K562 (cell line): ENCODE results near the gene KRTAP9-3.

Experiments
- CBX2 ChIP-seq: fragments of 200-600 bp; sonication (generic); IDR thresholded peaks from one replicate; pipeline ENCODE4 v1.6.1; 2012; ENCODE audit warnings: mild to moderate bottlenecking, low read length, inconsistent platforms; ENCODE audit not compliant: insufficient read depth, poor library complexity, severe bottlenecking
- ESRRA ChIP-seq: fragments of 450-650 bp; IDR thresholded peaks from 2 replicates; pipeline ENCODE4 v1.6.1; 2014; ENCODE audit warnings: low read depth, mild to moderate bottlenecking, moderate library complexity, borderline replicate concordance
- FOXJ3 ChIP-seq: sonication (generic); formaldehyde crosslinking; IDR thresholded peaks from 2 replicates; pipeline ENCODE4 v1.4.0; 2020; ENCODE audit warnings: mild to moderate bottlenecking, missing genetic modification reagents
- MEF2D ChIP-seq: conservative IDR thresholded peaks from 2 replicates; pipeline ENCODE4 v1.6.1; 2016; ENCODE audit warnings: low read depth, missing genetic modification characterization, missing compliant biosample characterization
- POLR2AphosphoS5 ChIP-seq: IDR thresholded peaks from 2 replicates; pipeline ENCODE4 v1.6.1; 2011; ENCODE audit warnings: mild to moderate bottlenecking, low read depth, low read length, moderate library complexity; ENCODE audit not compliant: control insufficient read depth, insufficient read depth
- PURB ChIP-seq: sonication (generic); formaldehyde crosslinking; IDR thresholded peaks from 2 replicates; pipeline ENCODE4 v1.9.0; 2021; ENCODE audit warnings: low read depth, mild to moderate bottlenecking, missing genetic modification reagents
- ZNF76 ChIP-seq: fragments of 250-450 bp; sonication (Bioruptor Pico); IDR thresholded peaks from 2 replicates; pipeline ENCODE4 v1.4.0; 2020; ENCODE audit warnings: mild to moderate bottlenecking, moderate library complexity, borderline replicate concordance
- TF ChIP-seq, protein P1 (sequence below), 2 experiments: fragments of 450-650 bp; formaldehyde crosslinking in 1 of 2; IDR thresholded peaks; 2 replicates each; pipeline versions ENCODE4 v1.4.0 to v1.6.1; 2014 to 2020; ENCODE audit warnings: mild to moderate bottlenecking in 2 of 2, borderline replicate concordance in 1 of 2, low read depth in 1 of 2
- TF ChIP-seq, protein P2 (sequence below): fragments of 450-650 bp; IDR thresholded peaks from 2 replicates; pipeline ENCODE4 v1.6.1; 2018; ENCODE audit not compliant: partially characterized antibody
- TF ChIP-seq, protein P3 (sequence below): sonication (generic); formaldehyde crosslinking; IDR thresholded peaks from 2 replicates; pipeline ENCODE4 v1.8.1; 2023; ENCODE audit warnings: mild to moderate bottlenecking, missing genetic modification reagents
- TF ChIP-seq, protein P4 (sequence below): fragments of 450-650 bp; conservative IDR thresholded peaks from 2 replicates; pipeline ENCODE4 v1.6.1; 2016; ENCODE audit warnings: missing genetic modification characterization, low read depth, mild to moderate bottlenecking, missing compliant biosample characterization, moderate library complexity

DNA sequence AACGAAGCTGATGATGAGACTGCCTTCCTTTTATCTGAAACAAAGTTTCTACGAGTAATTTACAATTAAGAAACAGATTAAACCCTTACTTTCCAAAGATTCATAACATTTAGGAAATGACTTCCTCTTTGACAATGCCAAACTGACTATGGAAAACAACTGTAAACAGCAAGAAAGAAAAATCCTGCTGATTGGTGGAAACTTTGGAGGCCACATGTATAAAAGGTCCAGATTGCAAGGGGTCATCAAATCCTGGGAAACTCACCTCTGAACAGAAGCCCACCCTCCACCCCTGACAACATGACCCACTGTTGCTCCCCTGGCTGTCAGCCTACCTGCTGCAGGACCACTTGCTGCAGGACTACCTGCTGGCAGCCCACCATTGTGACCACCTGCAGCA, 32.8 kb downstream of the KRTAP9-3 start, which contains the start of gene KRTAP9-6:
- TF ChIP-seq ZNF76 (no peak), MEF2D (tag) (no peak), CBX2 (no peak), FOXJ3 (CRISPR knock-in tag) (no peak), POLR2AphosphoS5 (no peak), ESRRA (no peak), PURB (CRISPR knock-in tag) (no peak)
- TF ChIP-seq, protein P1, sequence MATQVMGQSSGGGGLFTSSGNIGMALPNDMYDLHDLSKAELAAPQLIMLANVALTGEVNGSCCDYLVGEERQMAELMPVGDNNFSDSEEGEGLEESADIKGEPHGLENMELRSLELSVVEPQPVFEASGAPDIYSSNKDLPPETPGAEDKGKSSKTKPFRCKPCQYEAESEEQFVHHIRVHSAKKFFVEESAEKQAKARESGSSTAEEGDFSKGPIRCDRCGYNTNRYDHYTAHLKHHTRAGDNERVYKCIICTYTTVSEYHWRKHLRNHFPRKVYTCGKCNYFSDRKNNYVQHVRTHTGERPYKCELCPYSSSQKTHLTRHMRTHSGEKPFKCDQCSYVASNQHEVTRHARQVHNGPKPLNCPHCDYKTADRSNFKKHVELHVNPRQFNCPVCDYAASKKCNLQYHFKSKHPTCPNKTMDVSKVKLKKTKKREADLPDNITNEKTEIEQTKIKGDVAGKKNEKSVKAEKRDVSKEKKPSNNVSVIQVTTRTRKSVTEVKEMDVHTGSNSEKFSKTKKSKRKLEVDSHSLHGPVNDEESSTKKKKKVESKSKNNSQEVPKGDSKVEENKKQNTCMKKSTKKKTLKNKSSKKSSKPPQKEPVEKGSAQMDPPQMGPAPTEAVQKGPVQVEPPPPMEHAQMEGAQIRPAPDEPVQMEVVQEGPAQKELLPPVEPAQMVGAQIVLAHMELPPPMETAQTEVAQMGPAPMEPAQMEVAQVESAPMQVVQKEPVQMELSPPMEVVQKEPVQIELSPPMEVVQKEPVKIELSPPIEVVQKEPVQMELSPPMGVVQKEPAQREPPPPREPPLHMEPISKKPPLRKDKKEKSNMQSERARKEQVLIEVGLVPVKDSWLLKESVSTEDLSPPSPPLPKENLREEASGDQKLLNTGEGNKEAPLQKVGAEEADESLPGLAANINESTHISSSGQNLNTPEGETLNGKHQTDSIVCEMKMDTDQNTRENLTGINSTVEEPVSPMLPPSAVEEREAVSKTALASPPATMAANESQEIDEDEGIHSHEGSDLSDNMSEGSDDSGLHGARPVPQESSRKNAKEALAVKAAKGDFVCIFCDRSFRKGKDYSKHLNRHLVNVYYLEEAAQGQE (IDR thresholded peaks at IDR 0.05; ENCODE audit: borderline replicate concordance): no peak
- TF ChIP-seq, protein P1 (CRISPR knock-in tag; IDR thresholded peaks at IDR 0.05; ENCODE audit: low read depth): no peak
- TF ChIP-seq, protein P2, sequence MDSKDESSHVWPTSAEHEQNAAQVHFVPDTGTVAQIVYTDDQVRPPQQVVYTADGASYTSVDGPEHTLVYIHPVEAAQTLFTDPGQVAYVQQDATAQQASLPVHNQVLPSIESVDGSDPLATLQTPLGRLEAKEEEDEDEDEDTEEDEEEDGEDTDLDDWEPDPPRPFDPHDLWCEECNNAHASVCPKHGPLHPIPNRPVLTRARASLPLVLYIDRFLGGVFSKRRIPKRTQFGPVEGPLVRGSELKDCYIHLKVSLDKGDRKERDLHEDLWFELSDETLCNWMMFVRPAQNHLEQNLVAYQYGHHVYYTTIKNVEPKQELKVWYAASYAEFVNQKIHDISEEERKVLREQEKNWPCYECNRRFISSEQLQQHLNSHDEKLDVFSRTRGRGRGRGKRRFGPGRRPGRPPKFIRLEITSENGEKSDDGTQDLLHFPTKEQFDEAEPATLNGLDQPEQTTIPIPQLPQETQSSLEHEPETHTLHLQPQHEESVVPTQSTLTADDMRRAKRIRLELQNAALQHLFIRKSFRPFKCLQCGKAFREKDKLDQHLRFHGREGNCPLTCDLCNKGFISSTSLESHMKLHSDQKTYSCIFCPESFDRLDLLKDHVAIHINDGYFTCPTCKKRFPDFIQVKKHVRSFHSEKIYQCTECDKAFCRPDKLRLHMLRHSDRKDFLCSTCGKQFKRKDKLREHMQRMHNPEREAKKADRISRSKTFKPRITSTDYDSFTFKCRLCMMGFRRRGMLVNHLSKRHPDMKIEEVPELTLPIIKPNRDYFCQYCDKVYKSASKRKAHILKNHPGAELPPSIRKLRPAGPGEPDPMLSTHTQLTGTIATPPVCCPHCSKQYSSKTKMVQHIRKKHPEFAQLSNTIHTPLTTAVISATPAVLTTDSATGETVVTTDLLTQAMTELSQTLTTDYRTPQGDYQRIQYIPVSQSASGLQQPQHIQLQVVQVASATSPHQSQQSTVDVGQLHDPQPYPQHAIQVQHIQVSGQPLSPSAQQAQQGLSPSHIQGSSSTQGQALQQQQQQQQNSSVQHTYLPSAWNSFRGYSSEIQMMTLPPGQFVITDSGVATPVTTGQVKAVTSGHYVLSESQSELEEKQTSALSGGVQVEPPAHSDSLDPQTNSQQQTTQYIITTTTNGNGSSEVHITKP: no peak
- TF ChIP-seq, protein P3, sequence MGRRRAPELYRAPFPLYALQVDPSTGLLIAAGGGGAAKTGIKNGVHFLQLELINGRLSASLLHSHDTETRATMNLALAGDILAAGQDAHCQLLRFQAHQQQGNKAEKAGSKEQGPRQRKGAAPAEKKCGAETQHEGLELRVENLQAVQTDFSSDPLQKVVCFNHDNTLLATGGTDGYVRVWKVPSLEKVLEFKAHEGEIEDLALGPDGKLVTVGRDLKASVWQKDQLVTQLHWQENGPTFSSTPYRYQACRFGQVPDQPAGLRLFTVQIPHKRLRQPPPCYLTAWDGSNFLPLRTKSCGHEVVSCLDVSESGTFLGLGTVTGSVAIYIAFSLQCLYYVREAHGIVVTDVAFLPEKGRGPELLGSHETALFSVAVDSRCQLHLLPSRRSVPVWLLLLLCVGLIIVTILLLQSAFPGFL (CRISPR knock-in tag): no peak
- TF ChIP-seq, protein P4, sequence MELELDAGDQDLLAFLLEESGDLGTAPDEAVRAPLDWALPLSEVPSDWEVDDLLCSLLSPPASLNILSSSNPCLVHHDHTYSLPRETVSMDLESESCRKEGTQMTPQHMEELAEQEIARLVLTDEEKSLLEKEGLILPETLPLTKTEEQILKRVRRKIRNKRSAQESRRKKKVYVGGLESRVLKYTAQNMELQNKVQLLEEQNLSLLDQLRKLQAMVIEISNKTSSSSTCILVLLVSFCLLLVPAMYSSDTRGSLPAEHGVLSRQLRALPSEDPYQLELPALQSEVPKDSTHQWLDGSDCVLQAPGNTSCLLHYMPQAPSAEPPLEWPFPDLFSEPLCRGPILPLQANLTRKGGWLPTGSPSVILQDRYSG (tag): no peak
